Hair follicle dermal papilla cell (primary cell): ENCODE data around the gene IGSF8. TPM values are rescaled to one million over a fixed set of nuclear protein-coding genes. Genes with fewer than 3 reads are reported as not detected.

ENCODE experiments used
- total RNA-seq: library from RNA; depleted of rRNA; stranded (reverse); fragments of >200 nt; gene quantifications from 2 replicates; pipeline ENCODE4 v1.2.3, GENCODE V29; 2012

IGSF8 gene, protein sequence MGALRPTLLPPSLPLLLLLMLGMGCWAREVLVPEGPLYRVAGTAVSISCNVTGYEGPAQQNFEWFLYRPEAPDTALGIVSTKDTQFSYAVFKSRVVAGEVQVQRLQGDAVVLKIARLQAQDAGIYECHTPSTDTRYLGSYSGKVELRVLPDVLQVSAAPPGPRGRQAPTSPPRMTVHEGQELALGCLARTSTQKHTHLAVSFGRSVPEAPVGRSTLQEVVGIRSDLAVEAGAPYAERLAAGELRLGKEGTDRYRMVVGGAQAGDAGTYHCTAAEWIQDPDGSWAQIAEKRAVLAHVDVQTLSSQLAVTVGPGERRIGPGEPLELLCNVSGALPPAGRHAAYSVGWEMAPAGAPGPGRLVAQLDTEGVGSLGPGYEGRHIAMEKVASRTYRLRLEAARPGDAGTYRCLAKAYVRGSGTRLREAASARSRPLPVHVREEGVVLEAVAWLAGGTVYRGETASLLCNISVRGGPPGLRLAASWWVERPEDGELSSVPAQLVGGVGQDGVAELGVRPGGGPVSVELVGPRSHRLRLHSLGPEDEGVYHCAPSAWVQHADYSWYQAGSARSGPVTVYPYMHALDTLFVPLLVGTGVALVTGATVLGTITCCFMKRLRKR
- total RNA-seq: 20.9 TPM in 2 replicates

DNA sequence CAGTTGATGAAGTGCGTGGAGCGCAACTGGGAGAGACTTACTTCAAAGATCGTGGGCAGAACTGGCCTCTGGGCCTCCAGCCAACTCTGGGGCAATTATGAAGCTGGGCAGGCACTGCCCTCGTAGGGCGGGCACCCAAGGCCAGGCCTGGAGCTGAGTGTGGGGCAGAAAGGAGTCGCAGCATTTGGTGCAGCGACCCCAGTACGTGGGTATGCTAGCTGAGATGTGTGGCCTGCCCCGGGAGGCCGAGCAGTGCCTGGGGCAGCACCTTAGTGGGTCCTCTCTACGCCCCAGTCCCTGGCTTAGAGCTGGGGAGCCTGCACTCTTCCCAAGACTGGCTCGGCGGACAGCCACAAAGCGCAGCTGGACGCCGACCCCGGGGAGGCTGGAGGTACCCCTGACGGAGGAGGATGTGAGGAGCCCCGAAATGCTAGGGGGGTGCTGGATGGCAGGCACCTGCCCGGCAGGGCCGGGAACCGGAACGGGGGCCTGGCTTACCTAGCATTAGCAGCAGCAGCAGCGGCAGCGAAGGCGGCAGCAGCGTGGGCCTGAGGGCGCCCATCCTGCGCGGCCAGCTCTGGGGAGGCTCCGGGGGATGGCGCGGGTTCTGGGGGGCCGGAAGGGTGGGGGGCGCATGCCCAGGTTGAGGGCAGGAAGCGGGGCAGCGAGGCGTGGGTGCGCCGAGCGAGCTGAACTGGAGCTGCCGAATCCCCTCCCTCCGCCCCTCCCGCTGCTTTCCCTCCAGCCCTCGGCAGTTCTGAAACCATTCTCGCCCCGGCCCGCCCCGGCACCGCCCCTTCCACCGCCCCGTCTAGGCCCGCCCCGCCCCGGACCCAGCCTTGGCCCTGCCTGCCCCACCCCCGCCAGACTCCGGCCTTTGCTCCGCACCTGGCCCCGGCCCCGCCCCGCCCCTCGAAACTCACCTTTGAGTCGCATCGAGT is at the start of gene IGSF8:
TSS of gene IGSF8 (minus strand) at position 709 of the 941 bp plus-strand sequence. CDS start at position 562, 147 bp downstream.

DNA sequence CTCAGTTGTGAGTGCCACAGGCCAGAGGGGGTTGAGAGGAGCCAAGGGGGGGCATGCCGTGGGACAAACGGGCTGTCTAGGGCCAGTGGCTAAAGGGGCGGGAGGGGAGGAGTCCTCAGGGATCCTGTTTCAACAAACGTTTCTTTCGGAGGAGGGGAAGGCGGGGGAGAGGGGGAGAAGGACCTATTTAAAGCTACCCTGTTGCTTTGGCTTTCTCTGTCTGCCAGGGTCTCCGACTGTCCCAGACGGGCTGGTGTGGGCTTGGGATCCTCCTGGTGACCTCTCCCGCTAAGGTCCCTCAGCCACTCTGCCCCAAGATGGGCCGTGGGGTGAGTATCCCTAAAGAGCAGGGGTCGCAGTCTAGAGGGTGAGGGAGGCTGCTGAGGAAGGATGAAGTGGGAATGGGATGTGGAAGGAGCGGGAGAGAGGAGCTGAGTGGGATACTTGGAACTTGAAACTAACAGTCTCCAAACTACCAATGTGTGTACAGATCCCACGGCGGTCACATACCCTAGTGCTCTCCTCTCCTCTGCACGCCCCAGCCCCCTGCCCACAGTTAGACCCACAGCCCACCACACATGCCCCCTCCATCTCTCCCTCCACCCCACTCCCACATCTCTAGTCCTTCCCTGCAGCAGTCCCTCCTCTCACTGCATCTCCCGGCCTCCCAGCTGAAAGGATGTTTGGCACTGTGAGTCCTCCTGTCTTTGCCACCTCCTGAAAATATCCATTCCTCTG is 17.3 kb upstream of the IGSF8 start, which contains the start of gene ATP1A2:
TSS of gene ATP1A2 (plus strand) at position 215 of the 738 bp plus-strand sequence. CDS start at position 318, 103 bp downstream.

DNA sequence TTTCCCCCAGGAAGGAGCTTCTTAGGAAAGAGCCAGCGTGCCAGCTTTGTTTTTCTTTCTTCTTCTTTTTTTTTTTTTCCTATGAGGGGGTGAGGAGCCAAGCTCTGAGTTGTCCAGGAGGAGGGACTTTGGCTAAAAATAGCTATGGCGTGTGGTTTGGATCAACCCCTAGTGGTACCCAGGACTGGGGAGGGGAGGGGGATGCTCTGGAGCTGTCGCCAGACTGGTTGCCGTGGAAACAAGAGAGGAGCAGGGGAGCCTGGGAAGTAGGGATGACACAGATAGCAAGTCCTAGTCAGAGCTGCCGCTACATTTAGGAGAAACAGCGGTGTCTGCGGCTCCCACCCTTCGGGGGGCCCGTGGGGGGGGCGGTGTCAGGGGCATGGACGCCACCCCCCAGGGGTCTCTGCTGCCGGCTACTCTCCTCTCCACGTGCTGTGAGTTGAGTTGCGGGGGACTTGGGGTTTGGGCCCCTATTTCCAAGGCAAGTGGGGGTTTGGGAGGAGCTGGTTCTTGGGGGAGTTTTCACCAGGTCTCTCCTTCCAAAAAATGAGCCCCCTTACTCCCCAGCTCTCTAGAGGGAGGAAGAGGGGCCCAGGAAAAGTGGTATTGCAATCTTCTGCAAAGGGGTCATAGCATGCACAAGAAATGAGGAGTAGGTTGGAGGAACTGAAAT is 17.0 kb downstream of the IGSF8 start, which contains the start of gene KCNJ9:
TSS of gene KCNJ9 (plus strand) at position 278 of the 676 bp plus-strand sequence. CDS start 2,493 bp downstream, outside the sequence.

DNA sequence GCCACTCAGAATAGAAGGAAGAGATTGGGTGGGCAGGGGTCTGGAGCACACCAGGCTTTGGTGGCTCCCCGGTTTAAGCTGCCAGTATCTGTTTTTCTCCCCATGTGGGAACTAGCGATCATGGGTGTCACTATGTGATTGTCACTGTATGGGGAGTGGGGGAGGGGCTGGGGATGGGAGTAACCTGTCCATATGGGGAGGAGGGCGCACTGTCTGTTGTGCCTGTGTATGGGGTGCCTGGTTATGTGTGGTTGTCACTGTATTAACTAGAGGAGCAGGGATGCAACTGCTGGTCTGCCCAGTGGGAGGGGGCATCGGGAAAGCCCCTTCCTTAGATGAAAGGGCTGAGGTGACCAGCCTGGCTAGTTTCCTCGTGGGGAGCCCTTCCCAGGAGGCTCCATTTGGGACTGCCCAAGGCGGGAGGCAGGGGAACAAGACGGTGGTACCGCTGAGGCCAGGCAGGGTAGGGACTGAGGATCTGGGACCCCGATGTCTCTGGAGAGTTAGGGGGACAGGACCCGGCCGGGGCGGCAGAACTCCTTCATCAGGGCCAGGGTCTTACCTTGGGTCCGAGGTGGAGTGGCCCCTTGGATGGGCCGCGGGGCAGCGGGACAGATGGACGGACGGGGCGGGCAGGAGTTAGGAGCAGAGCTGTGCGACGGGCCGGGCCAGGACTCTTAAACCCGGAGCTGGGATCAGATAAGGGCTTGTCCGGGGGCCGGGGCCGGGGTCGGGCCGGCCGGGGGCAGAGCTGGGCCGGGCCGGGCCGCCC is 28.8 kb downstream of the IGSF8 start, which contains the start of gene KCNJ10:
TSS of gene KCNJ10 (minus strand) at position 701 of the 772 bp plus-strand sequence. CDS start 27,628 bp downstream, outside the sequence.

Other genes starting within 250 kb of the IGSF8 start
- gene VSIG8, start 236.0 kb downstream of the IGSF8 start, total RNA-seq: not detected in 2 replicates
- 0.12 and 0.16 TPM in 2 replicates for gene CFAP45, start 198.5 kb downstream of the IGSF8 start, total RNA-seq
- gene TAGLN2, start 173.1 kb downstream of the IGSF8 start, total RNA-seq: 124 and 172 TPM in 2 replicates
- gene IGSF9, start 153.0 kb downstream of the IGSF8 start, total RNA-seq: under 0.01 TPM in 1 of 2 replicates, not detected in the other
- not detected in 2 replicates for gene SLAMF9, start 144.4 kb downstream of the IGSF8 start, total RNA-seq
- 5.1 and 5.4 TPM in 2 replicates for gene PIGM, start 66.6 kb downstream of the IGSF8 start, total RNA-seq
- gene KCNJ10, start 28.5 kb downstream of the IGSF8 start, total RNA-seq: not detected in 2 replicates
- gene KCNJ9, start 17.1 kb downstream of the IGSF8 start, total RNA-seq: not detected in 2 replicates
- not detected in 2 replicates for gene ATP1A2, start 17.1 kb upstream of the IGSF8 start, total RNA-seq
- gene ATP1A4, start 53.0 kb upstream of the IGSF8 start, total RNA-seq: not detected in 2 replicates
- not detected in 2 replicates for gene CASQ1, start 92.0 kb upstream of the IGSF8 start, total RNA-seq
- gene PEA15, start 106.8 kb upstream of the IGSF8 start, total RNA-seq: 240 and 266 TPM in 2 replicates
- gene DCAF8, start 163.9 kb upstream of the IGSF8 start, total RNA-seq: 85.9 and 90.9 TPM in 2 replicates
- gene PEX19, start 186.5 kb upstream of the IGSF8 start, total RNA-seq: 56.0 and 90.3 TPM in 2 replicates
- gene COPA, start 244.6 kb upstream of the IGSF8 start, total RNA-seq: 331 and 398 TPM in 2 replicates
- gene NCSTN, start 244.8 kb upstream of the IGSF8 start, total RNA-seq: 102 and 111 TPM in 2 replicates